ENCODE data around the gene TBL3. TPM values are rescaled to one million over a fixed set of nuclear protein-coding genes. Genes with fewer than 3 reads are reported as not detected.
"Not testable (repeated sequence)": the region's sequence is repeated elsewhere in the genome, so short reads cannot be mapped to it uniquely, and the experiment has no call there.

TBL3 gene
- polyA plus RNA-seq, 1 donor from 2014 or later, result 21.4 TPM

DNA sequence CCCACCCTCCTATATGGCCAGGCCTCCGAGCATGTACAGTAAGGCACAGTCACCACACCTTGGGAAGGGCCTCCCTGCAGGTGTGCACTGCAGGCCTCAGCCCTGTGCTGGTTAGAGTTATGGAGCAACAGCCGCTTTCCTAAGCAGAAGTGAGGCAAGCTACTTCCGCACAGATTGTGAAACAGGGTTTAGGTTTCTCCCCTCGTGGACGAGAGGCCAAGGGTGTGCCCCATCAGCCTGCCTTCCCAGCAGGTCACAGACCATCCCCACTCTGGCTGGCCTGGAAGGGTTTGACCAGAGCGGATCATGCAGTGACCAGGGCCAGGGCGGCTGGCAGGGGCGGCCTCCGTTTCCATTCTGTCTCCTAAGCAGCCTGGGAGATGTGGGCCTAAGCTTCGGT is 33.5 kb upstream of the TBL3 start:
- H3K27me3 ChIP-seq (ENCODE audit: insufficient read depth, low read depth, low read length), result no peaks in the 10 kb centered on the region
- no peak overlapping the region for H3K27ac ChIP-seq (ENCODE audit: low read length)
- no peak overlapping the region for H3K4me3 ChIP-seq (ENCODE audit: low read length)
- no peaks in the 10 kb centered on the region for H3K36me3 ChIP-seq (ENCODE audit: insufficient read depth, low read length)
- no peak overlapping the region for H3K4me2 ChIP-seq (ENCODE audit: low read length)
- no peaks in the 10 kb centered on the region for H3K79me2 ChIP-seq (replicated peaks; ENCODE audit: insufficient read depth, low read length)
- H3F3A ChIP-seq (ENCODE audit: insufficient read depth, low read length, poor library complexity, severe bottlenecking), result no peaks in the 10 kb centered on the region
- H3K9me3 ChIP-seq (ENCODE audit: low read length), result no peaks in the 10 kb centered on the region
- H4K20me1 ChIP-seq (ENCODE audit: insufficient read depth), result no peaks in the 10 kb centered on the region
- H3K9ac ChIP-seq (ENCODE audit: low read length), result no peak overlapping the region
- H3K9me2 ChIP-seq (ENCODE audit: insufficient read depth, low read length), result no peaks in the 10 kb centered on the region
- TF ChIP-seq EZH2 (IDR thresholded peaks at IDR 0.05; ENCODE audit: borderline replicate concordance, insufficient read depth, low read length, poor library complexity, severe bottlenecking) (no peak), TAF1 (IDR thresholded peaks at IDR 0.05; ENCODE audit: low read depth) (no peak), SMC3 (conservative IDR thresholded peaks at IDR 0.05; ENCODE audit: poor library complexity) (no peak), EP300 (conservative IDR thresholded peaks at IDR 0.05; ENCODE audit: poor library complexity, severe bottlenecking) (no peak), RAD21 (conservative IDR thresholded peaks at IDR 0.05) (no peak), MXI1 (conservative IDR thresholded peaks at IDR 0.05; ENCODE audit: poor library complexity, severe bottlenecking) (no peak), POLR2AphosphoS5 (IDR thresholded peaks at IDR 0.05) (no peak)
- TF ChIP-seq, protein P1, sequence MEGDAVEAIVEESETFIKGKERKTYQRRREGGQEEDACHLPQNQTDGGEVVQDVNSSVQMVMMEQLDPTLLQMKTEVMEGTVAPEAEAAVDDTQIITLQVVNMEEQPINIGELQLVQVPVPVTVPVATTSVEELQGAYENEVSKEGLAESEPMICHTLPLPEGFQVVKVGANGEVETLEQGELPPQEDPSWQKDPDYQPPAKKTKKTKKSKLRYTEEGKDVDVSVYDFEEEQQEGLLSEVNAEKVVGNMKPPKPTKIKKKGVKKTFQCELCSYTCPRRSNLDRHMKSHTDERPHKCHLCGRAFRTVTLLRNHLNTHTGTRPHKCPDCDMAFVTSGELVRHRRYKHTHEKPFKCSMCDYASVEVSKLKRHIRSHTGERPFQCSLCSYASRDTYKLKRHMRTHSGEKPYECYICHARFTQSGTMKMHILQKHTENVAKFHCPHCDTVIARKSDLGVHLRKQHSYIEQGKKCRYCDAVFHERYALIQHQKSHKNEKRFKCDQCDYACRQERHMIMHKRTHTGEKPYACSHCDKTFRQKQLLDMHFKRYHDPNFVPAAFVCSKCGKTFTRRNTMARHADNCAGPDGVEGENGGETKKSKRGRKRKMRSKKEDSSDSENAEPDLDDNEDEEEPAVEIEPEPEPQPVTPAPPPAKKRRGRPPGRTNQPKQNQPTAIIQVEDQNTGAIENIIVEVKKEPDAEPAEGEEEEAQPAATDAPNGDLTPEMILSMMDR (IDR thresholded peaks at IDR 0.05; ENCODE audit: poor library complexity, severe bottlenecking), result no peak
- TF ChIP-seq, protein P2, sequence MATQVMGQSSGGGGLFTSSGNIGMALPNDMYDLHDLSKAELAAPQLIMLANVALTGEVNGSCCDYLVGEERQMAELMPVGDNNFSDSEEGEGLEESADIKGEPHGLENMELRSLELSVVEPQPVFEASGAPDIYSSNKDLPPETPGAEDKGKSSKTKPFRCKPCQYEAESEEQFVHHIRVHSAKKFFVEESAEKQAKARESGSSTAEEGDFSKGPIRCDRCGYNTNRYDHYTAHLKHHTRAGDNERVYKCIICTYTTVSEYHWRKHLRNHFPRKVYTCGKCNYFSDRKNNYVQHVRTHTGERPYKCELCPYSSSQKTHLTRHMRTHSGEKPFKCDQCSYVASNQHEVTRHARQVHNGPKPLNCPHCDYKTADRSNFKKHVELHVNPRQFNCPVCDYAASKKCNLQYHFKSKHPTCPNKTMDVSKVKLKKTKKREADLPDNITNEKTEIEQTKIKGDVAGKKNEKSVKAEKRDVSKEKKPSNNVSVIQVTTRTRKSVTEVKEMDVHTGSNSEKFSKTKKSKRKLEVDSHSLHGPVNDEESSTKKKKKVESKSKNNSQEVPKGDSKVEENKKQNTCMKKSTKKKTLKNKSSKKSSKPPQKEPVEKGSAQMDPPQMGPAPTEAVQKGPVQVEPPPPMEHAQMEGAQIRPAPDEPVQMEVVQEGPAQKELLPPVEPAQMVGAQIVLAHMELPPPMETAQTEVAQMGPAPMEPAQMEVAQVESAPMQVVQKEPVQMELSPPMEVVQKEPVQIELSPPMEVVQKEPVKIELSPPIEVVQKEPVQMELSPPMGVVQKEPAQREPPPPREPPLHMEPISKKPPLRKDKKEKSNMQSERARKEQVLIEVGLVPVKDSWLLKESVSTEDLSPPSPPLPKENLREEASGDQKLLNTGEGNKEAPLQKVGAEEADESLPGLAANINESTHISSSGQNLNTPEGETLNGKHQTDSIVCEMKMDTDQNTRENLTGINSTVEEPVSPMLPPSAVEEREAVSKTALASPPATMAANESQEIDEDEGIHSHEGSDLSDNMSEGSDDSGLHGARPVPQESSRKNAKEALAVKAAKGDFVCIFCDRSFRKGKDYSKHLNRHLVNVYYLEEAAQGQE (IDR thresholded peaks at IDR 0.05; ENCODE audit: borderline replicate concordance), result no peak
- no peak overlapping the region for H2AFZ ChIP-seq (ENCODE audit: low read depth, low read length)

DNA sequence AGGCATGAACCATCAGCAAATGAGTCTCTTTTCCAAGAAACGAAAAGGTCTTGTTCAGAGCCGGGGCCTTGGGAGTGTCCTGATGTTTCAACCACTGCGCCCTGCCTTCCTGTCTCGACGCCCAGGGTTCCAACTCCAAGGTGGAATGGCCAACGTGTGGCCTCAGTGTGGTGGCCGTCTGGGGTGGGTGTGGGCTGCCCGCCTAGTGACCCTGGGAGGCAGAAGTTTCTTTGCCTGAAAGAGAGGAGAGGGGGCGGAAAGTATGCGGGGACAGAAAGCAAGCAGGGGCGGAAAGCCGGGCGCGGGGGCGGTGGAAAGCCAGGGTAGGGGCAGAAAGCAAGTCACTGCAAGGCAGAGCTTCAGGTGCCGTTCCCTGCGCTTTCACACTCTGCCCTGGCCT is 32.9 kb upstream of the TBL3 start:
- TF ChIP-seq, protein P2 (IDR thresholded peaks at IDR 0.05; ENCODE audit: borderline replicate concordance), result no peak
- TF ChIP-seq, protein P1 (IDR thresholded peaks at IDR 0.05; ENCODE audit: poor library complexity, severe bottlenecking), result no peak
- TF ChIP-seq EP300 (conservative IDR thresholded peaks at IDR 0.05; ENCODE audit: poor library complexity, severe bottlenecking) (no peak), EZH2 (IDR thresholded peaks at IDR 0.05; ENCODE audit: borderline replicate concordance, insufficient read depth, low read length, poor library complexity, severe bottlenecking) (no peak), TAF1 (IDR thresholded peaks at IDR 0.05; ENCODE audit: low read depth) (no peak), RAD21 (conservative IDR thresholded peaks at IDR 0.05) (no peak), MXI1 (conservative IDR thresholded peaks at IDR 0.05; ENCODE audit: poor library complexity, severe bottlenecking) (no peak), SMC3 (conservative IDR thresholded peaks at IDR 0.05; ENCODE audit: poor library complexity) (no peak), POLR2AphosphoS5 (IDR thresholded peaks at IDR 0.05) (no peak)
- H4K20me1 ChIP-seq (ENCODE audit: insufficient read depth), result no peaks in the 10 kb centered on the region
- H3K27ac ChIP-seq (ENCODE audit: low read length), result no peak overlapping the region
- H3K36me3 ChIP-seq (ENCODE audit: insufficient read depth, low read length), result no peaks in the 10 kb centered on the region
- no peaks in the 10 kb centered on the region for H3K27me3 ChIP-seq (ENCODE audit: insufficient read depth, low read depth, low read length)
- no peak overlapping the region for H3K9ac ChIP-seq (ENCODE audit: low read length)
- no peaks in the 10 kb centered on the region for H3K79me2 ChIP-seq (replicated peaks; ENCODE audit: insufficient read depth, low read length)
- H2AFZ ChIP-seq (ENCODE audit: low read depth, low read length), result no peak overlapping the region
- no peaks in the 10 kb centered on the region for H3F3A ChIP-seq (ENCODE audit: insufficient read depth, low read length, poor library complexity, severe bottlenecking)
- no peaks in the 10 kb centered on the region for H3K9me3 ChIP-seq (ENCODE audit: low read length)
- H3K4me2 ChIP-seq (ENCODE audit: low read length), result no peak overlapping the region
- H3K4me3 ChIP-seq (ENCODE audit: low read length), result no peak overlapping the region
- no peaks in the 10 kb centered on the region for H3K9me2 ChIP-seq (ENCODE audit: insufficient read depth, low read length)

DNA sequence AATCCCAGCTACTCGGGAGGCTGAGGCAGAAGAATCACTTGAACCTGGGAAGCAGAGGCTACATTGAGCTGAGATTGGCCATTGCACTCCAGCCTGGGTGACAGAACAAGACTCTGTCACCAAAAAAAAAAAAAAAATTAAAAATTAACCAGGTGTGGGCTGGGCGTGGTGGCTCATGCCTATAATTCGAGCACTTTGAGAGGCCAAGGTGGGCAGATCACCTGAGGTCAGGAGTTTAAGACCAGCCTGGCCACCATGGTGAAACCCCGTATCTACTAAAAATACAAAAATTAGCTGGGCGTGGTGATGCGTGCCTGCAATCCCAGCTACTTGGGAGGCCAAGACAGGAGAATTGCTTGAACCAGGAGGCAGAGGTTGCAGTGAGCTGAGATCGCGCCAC is 32.0 kb upstream of the TBL3 start:
- not testable (repeated sequence) for H3K27me3 ChIP-seq (ENCODE audit: insufficient read depth, low read depth, low read length); H3K4me2 ChIP-seq (ENCODE audit: low read length); H3K9ac ChIP-seq (ENCODE audit: low read length); H3K36me3 ChIP-seq (ENCODE audit: insufficient read depth, low read length); H4K20me1 ChIP-seq (ENCODE audit: insufficient read depth); H3K9me3 ChIP-seq (ENCODE audit: low read length); H3K79me2 ChIP-seq (replicated peaks; ENCODE audit: insufficient read depth, low read length); H3K9me2 ChIP-seq (ENCODE audit: insufficient read depth, low read length); H3F3A ChIP-seq (ENCODE audit: insufficient read depth, low read length, poor library complexity, severe bottlenecking); H2AFZ ChIP-seq (ENCODE audit: low read depth, low read length); H3K27ac ChIP-seq (ENCODE audit: low read length); H3K4me3 ChIP-seq (ENCODE audit: low read length)

All from neural cell (in vitro differentiated cells).